ENCODE data around the gene GYG1. TPM values are rescaled to one million over a fixed set of nuclear protein-coding genes. Genes with fewer than 3 reads are reported as not detected.

The GYG1 gene
- polyA plus RNA-seq, 2 of the 4 experiments (the other 2 are of a cell fraction), result 39.6 to 59.8 TPM

DNA sequence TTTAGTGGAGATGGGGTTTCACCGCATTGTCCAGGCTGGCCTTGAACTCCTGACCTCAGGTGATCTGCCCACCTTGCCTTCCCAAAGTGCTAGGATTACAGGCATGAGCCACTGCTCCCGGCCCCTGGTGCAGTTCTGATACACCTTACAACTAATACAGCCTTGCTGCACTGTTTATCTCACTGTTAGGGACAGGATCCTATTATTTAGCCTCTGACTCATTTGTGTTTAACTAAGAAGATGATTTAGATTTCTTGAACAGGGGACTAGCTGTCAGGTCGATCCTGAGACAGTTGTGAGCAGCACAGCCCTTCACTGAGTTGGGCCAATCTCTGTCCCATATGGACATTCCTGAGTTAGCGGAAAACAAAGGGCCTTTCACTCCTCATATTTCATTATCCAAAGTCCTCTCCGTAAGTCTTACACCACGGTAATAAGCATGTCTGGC is 19.2 kb downstream of the GYG1 start:
- POLR2A ChIA-PET, result no interaction called here
- FAIRE-seq (no peak), ATAC-seq (no peak), DNase-seq (ENCODE audit: low read depth in 1 of 2, low spot score in 1 of 2) (no peak)
- TF ChIP-seq, protein P1, sequence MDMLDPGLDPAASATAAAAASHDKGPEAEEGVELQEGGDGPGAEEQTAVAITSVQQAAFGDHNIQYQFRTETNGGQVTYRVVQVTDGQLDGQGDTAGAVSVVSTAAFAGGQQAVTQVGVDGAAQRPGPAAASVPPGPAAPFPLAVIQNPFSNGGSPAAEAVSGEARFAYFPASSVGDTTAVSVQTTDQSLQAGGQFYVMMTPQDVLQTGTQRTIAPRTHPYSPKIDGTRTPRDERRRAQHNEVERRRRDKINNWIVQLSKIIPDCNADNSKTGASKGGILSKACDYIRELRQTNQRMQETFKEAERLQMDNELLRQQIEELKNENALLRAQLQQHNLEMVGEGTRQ (IDR thresholded peaks at IDR 0.05), result no peak
- TF ChIP-seq HOXB5 (CRISPR knock-in tag; IDR thresholded peaks at IDR 0.05) (no peak), EP300 (IDR thresholded peaks at IDR 0.05) (no peak), EHF (CRISPR knock-in tag; IDR thresholded peaks at IDR 0.05) (no peak), MYC (IDR thresholded peaks at IDR 0.05; ENCODE audit: borderline replicate concordance, low read length) (no peak), SREBF2 (IDR thresholded peaks at IDR 0.05) (no peak), TFCP2L1 (CRISPR knock-in tag; IDR thresholded peaks at IDR 0.05) (no peak)
- Histone ChIP-seq H3K27ac (no peak overlapping the region), H3K4me1 (no peaks in the 10 kb centered on the region), H3K4me2 (no peak overlapping the region), H3K4me3 (no peak overlapping the region), H3K9me3 (no peaks in the 10 kb centered on the region)
- CTCF ChIA-PET, result no interaction called here
- 83% methylated on average over 6 of the region's 6 CpGs for WGBS (ENCODE audit: missing lambda C conversion rate)

DNA sequence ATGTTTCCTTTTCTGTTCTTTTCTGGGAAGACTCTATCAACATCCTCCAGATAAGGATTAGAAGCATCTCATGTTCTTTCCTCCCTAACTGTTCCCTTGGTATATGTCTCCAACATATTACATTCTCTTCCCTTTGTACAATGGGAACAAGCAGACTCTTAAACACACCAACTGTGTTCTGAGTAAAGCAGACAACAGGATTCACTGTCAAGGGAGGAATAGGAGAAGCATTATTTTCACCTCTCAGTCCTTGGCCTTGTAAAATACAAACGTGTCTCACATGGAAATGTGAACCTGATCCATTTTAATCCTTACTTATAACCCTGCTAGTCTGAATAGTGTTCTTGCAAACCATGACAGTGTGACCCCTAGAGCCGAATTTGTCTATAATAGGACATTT is 19.6 kb downstream of the GYG1 start:
- 54% methylated on average over 2 of the region's 2 CpGs for WGBS (ENCODE audit: missing lambda C conversion rate)
- Histone ChIP-seq H3K4me3 (no peak overlapping the region), H3K27ac (no peak overlapping the region), H3K4me2 (no peak overlapping the region), H3K4me1 (no peaks in the 10 kb centered on the region), H3K9me3 (no peaks in the 10 kb centered on the region)
- ATAC-seq, result no peak
- ChIA-PET CTCF (no interaction called here), POLR2A (no interaction called here)
- TF ChIP-seq, protein P1 (IDR thresholded peaks at IDR 0.05), result no peak
- no peak for TF ChIP-seq PHF8 (IDR thresholded peaks at IDR 0.05; ENCODE audit: borderline replicate concordance, low read depth)
- TF ChIP-seq ZSCAN20 (CRISPR knock-in tag; IDR thresholded peaks at IDR 0.05), result no peak
- TF ChIP-seq HDAC2 (IDR thresholded peaks at IDR 0.05), result no peak
- TF ChIP-seq, protein P2, sequence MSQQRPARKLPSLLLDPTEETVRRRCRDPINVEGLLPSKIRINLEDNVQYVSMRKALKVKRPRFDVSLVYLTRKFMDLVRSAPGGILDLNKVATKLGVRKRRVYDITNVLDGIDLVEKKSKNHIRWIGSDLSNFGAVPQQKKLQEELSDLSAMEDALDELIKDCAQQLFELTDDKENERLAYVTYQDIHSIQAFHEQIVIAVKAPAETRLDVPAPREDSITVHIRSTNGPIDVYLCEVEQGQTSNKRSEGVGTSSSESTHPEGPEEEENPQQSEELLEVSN (IDR thresholded peaks at IDR 0.05; ENCODE audit: borderline replicate concordance, low read depth), result no peak
- TF ChIP-seq MYC (IDR thresholded peaks at IDR 0.05; ENCODE audit: borderline replicate concordance, low read length), result no peak
- no peak for TF ChIP-seq KDM5A (IDR thresholded peaks at IDR 0.05)
- no peak for TF ChIP-seq ZFP36 (IDR thresholded peaks at IDR 0.05; ENCODE audit: borderline replicate concordance, partially characterized antibody)
- no peak for TF ChIP-seq POLR2AphosphoS2 (conservative IDR thresholded peaks at IDR 0.05; ENCODE audit: low read length)
- TF ChIP-seq, protein P3, sequence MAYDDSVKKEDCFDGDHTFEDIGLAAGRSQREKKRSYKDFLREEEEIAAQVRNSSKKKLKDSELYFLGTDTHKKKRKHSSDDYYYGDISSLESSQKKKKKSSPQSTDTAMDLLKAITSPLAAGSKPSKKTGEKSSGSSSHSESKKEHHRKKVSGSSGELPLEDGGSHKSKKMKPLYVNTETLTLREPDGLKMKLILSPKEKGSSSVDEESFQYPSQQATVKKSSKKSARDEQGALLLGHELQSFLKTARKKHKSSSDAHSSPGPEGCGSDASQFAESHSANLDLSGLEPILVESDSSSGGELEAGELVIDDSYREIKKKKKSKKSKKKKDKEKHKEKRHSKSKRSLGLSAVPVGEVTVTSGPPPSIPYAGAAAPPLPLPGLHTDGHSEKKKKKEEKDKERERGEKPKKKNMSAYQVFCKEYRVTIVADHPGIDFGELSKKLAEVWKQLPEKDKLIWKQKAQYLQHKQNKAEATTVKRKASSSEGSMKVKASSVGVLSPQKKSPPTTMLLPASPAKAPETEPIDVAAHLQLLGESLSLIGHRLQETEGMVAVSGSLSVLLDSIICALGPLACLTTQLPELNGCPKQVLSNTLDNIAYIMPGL (CRISPR knock-in tag; IDR thresholded peaks at IDR 0.05; ENCODE audit: borderline replicate concordance), result no peak
- no peak for TF ChIP-seq SREBF2 (IDR thresholded peaks at IDR 0.05)
- DNase-seq (ENCODE audit: low read depth in 1 of 2, low spot score in 1 of 2), result no peak
- FAIRE-seq, result no peak

DNA sequence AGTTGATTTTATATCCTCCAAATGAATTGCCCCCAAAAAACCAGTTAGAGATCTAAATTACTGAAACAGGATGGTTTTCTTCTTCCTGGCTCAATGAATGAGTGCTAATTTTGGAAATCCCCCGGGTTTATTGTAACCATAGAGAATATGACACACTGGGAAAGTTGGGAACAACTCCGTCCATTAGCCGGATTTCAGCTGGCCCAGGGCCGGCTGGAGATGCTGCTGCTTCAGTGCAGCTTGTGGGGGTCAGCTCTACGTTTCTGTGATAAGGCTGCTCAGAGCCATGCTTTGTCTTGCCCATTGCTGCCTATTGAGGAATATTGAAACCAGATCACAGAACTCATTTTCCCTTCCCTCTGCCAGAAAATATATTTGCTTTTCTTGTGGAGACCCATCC is 20.3 kb downstream of the GYG1 start:
- H3K9me3 ChIP-seq, result no peaks in the 10 kb centered on the region
- no peaks in the 10 kb centered on the region for H3K4me1 ChIP-seq
- CTCF ChIA-PET, result no interaction called here
- 78% methylated on average over 5 of the region's 5 CpGs for WGBS (ENCODE audit: missing lambda C conversion rate)
- DNase-seq (ENCODE audit: low read depth in 1 of 2, low spot score in 1 of 2) (no peak), ATAC-seq (no peak), FAIRE-seq (no peak)
- H3K4me2 ChIP-seq, result no peak overlapping the region
- no peak overlapping the region for H3K27ac ChIP-seq
- POLR2A ChIA-PET, result no interaction called here
- H3K4me3 ChIP-seq, result no peak overlapping the region
- TF ChIP-seq RCOR1 (IDR thresholded peaks at IDR 0.05; ENCODE audit: low read depth, low read length) (no peak), CHD4 (IDR thresholded peaks at IDR 0.05; ENCODE audit: borderline replicate concordance) (no peak), ZNF302 (CRISPR knock-in tag; IDR thresholded peaks at IDR 0.05) (no peak), CBX2 (IDR thresholded peaks at IDR 0.05; ENCODE audit: borderline replicate concordance, low read depth) (no peak), NFE2L2 (conservative IDR thresholded peaks at IDR 0.05; ENCODE audit: low read length) (no peak), HOXA7 (CRISPR knock-in tag; IDR thresholded peaks at IDR 0.05) (no peak), KDM1A (IDR thresholded peaks at IDR 0.05; ENCODE audit: low read depth) (no peak), NPAS2 (CRISPR knock-in tag; IDR thresholded peaks at IDR 0.05; ENCODE audit: borderline replicate concordance) (no peak), HEYL (CRISPR knock-in tag; IDR thresholded peaks at IDR 0.05) (no peak), TP53 (CRISPR knock-in tag; IDR thresholded peaks at IDR 0.05) (no peak), ZSCAN20 (CRISPR knock-in tag; IDR thresholded peaks at IDR 0.05) (no peak), JUN (IDR thresholded peaks at IDR 0.05) (no peak), CBX8 (IDR thresholded peaks at IDR 0.05) (no peak), TFCP2L1 (CRISPR knock-in tag; IDR thresholded peaks at IDR 0.05) (no peak)
- TF ChIP-seq, protein P4, sequence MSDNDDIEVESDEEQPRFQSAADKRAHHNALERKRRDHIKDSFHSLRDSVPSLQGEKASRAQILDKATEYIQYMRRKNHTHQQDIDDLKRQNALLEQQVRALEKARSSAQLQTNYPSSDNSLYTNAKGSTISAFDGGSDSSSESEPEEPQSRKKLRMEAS (IDR thresholded peaks at IDR 0.05), result no peak
- TF ChIP-seq, protein P5, sequence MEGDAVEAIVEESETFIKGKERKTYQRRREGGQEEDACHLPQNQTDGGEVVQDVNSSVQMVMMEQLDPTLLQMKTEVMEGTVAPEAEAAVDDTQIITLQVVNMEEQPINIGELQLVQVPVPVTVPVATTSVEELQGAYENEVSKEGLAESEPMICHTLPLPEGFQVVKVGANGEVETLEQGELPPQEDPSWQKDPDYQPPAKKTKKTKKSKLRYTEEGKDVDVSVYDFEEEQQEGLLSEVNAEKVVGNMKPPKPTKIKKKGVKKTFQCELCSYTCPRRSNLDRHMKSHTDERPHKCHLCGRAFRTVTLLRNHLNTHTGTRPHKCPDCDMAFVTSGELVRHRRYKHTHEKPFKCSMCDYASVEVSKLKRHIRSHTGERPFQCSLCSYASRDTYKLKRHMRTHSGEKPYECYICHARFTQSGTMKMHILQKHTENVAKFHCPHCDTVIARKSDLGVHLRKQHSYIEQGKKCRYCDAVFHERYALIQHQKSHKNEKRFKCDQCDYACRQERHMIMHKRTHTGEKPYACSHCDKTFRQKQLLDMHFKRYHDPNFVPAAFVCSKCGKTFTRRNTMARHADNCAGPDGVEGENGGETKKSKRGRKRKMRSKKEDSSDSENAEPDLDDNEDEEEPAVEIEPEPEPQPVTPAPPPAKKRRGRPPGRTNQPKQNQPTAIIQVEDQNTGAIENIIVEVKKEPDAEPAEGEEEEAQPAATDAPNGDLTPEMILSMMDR (IDR thresholded peaks at IDR 0.05), result no peak
- TF ChIP-seq, protein P2 (IDR thresholded peaks at IDR 0.05; ENCODE audit: borderline replicate concordance, low read depth), result no peak
